Stimulated activated CD4-positive, alpha-beta T cell treated with anti-CD3 and anti-CD28 coated beads, Interleukin-4, amount 100 ng/mL, for 4 hours (primary cell): ENCODE results near the gene EP300.
"Not testable (repeated sequence)": the region's sequence is repeated elsewhere in the genome, so short reads cannot be mapped to it uniquely, and the experiment has no call there.

ENCODE experiments used
- DNase-seq, 2 experiments: peaks; one replicate each; pipeline ENCODE4 v3.0.0-alpha.2; 2020

EP300 gene

DNA sequence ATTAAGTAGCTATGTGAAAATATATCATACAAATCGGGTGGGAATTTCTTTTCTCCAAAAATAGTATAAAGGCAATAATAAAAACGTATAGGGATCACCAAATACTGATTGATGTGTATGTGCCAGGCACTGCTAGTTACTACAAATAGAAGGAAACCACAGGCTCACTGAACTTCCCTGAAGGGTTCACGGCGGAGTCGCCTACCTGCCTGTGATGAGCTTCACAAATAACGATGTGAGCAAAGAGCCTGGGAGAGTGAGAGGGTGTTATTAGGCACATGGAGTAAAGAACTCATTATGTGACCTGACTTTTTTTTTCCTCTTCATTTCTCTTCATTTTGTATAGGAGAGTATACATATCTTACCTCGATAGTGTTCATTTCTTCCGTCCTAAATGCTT, 76.8 kb downstream of the EP300 start:
- no peak for DNase-seq

DNA sequence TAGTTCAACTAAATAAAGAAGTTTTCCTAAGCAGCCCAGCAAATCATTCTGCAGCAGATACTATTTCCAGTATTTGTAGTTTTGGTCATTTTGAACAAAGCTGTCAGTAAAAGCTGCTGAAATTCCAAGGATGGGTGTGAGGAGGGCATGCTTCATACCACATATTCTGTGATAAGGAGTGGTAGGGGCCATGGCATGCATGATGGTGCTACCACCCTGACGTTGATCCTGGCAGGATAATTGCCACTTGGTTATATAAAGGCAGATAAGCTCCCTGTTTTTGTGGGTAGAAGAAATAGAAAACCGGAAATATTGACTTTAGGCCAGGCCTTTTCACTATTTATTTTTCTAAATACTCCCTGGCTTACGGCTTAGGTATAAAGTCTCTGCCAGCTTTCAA, 79.6 kb downstream of the EP300 start:
- no peak for DNase-seq

DNA sequence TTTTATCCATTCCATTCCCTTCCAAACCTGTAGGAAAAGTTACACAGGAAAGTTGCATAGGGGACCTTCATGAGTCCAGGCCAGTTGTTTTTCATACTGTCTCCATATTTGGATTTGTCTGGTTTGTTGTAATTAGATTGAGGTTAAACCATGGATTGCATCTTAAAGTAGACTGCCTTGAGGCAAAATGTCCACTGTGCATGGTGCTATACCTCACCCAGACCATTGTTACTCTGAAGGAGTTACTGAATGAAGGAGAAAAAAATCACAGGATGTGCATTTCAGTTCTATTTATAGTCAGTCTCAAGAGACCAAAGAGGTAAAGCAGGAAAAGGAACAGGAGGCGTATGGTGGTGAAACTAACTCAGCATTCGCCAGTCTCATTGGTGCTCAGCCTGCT, 83.2 kb downstream of the EP300 start:
- no peak for DNase-seq

DNA sequence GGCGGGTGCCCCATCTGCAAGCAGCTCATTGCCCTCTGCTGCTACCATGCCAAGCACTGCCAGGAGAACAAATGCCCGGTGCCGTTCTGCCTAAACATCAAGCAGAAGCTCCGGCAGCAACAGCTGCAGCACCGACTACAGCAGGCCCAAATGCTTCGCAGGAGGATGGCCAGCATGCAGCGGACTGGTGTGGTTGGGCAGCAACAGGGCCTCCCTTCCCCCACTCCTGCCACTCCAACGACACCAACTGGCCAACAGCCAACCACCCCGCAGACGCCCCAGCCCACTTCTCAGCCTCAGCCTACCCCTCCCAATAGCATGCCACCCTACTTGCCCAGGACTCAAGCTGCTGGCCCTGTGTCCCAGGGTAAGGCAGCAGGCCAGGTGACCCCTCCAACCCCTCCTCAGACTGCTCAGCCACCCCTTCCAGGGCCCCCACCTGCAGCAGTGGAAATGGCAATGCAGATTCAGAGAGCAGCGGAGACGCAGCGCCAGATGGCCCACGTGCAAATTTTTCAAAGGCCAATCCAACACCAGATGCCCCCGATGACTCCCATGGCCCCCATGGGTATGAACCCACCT, 84.7 kb downstream of the EP300 start:
- no peak for DNase-seq

DNA sequence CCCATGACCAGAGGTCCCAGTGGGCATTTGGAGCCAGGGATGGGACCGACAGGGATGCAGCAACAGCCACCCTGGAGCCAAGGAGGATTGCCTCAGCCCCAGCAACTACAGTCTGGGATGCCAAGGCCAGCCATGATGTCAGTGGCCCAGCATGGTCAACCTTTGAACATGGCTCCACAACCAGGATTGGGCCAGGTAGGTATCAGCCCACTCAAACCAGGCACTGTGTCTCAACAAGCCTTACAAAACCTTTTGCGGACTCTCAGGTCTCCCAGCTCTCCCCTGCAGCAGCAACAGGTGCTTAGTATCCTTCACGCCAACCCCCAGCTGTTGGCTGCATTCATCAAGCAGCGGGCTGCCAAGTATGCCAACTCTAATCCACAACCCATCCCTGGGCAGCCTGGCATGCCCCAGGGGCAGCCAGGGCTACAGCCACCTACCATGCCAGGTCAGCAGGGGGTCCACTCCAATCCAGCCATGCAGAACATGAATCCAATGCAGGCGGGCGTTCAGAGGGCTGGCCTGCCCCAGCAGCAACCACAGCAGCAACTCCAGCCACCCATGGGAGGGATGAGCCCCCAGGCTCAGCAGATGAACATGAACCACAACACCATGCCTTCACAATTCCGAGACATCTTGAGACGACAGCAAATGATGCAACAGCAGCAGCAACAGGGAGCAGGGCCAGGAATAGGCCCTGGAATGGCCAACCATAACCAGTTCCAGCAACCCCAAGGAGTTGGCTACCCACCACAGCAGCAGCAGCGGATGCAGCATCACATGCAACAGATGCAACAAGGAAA, 85.4 kb downstream of the EP300 start:
- DNase-seq, result no peak

DNA sequence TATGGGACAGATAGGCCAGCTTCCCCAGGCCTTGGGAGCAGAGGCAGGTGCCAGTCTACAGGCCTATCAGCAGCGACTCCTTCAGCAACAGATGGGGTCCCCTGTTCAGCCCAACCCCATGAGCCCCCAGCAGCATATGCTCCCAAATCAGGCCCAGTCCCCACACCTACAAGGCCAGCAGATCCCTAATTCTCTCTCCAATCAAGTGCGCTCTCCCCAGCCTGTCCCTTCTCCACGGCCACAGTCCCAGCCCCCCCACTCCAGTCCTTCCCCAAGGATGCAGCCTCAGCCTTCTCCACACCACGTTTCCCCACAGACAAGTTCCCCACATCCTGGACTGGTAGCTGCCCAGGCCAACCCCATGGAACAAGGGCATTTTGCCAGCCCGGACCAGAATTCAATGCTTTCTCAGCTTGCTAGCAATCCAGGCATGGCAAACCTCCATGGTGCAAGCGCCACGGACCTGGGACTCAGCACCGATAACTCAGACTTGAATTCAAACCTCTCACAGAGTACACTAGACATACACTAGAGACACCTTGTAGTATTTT, 86.1 kb downstream of the EP300 start:
- DNase-seq, result no peak

DNA sequence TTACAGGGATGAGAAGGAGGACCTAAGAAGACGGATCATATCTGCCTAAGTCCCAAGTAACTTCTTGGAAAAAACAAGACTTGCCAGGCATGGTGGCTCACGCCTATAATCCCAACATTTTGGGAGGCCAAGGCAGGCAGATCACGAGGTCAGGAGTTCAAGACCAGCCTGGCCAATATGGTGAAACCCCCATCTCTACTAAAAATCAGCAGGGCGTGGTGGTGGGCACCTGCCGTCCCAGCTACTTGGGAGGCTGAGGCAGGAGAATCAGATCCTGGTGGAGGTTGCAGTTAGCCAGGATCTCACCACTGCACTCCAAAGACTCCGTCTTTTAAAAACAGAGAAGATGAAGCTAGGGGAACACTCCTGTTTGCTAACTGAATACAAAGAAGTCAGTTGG, 88.0 kb downstream of the EP300 start:
- not testable (repeated sequence) for DNase-seq

DNA sequence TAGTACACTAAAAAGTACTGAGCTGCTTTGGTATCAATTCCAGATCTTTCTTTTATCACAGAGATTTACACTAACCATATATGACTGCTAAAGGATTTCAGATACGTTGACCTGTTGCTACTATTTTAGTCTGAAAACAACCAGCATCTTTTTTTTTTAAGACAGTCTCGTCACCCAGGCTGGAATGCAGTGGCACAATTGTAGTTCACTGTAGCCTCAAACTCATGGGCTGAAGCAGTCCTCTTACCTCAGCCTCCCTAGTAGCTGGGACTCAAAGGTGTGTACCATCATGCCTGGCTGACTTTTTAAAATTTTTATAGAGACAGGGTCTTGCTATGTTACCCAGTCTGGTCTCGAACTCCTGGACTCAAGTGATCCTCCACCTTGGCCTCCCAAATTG, 88.5 kb downstream of the EP300 start:
- no peak for DNase-seq

DNA sequence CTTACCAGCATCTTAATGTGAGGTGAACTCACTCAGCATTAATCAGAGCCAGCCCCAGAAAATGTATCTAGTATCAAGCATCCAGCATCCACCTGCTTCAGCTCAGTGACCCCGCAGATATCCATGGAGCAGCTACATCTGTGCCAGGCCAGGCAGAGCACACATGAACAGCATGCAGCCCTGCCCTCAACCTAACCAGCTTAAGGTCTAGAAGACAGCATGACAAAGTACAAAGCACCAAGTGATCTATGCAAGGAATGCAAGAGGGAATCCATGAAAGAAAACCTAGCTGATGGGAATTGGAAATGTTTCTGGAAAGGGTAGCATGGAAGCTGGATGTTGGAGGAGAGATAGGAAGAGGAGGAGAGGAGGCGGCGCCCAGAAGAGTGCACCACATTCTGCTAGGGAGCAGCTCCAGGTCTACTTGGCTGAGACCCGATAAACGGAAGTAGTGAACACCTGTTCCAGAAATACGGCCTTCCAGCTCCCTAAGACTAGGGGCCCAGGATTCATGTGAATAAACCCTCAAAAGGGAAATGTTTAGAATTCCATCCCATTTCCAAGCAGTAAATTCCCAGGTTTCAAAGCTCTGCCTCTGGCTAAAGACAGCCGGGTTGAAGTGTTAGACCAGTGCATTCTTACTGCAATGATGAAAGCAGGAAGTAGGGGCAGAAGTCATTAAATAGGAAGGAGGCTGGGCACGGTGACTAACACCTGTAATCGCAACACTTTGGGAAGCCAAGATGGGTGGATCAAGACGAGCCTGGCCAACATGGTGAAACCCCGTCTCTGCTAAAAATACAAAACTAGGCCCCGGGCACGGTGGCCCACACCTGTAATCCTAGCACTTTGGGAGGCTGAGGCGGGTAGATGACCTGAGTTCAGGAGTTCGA, 89.2 kb downstream of the EP300 start:
- DNase-seq, result no peak

DNA sequence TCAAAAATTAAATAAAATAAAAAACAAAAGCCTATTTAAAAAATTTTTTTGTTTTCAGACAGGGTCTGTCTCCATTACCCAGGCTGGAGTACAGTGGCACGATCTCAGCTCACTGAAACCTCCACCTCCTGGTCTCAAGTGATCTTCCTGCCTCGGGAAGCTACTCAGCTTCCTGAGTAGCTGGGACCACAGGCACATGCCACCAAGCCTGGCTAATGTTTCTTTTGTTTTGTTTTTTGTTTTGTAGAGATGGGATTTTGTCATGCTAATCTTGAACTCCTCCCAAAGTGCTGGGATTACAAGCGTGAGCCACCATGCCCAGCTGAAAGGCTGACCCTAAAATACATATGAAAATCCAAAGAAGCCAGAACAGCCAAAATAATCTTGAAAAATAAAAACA, 92.3 kb downstream of the EP300 start:
- DNase-seq, result no peak

DNA sequence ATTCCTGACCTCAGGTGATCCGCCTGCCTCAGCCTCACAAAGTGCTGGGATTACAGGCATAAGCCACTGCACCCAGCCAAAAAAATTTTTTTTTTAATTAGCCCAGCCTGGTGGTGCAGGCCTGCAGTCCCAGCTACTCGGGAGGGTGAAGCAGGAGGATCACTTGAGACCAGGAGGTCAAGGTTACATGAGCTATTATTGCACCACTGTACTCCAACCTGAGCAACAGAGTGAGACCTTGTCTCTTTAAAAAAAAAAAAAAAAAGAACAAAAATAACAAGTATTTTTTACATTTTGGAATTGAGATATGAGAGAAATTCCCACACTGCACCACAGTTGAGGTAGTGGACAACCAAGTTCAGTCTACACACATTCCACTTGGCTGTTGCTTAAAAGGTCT, 99.1 kb downstream of the EP300 start:
- no peak for DNase-seq

DNA sequence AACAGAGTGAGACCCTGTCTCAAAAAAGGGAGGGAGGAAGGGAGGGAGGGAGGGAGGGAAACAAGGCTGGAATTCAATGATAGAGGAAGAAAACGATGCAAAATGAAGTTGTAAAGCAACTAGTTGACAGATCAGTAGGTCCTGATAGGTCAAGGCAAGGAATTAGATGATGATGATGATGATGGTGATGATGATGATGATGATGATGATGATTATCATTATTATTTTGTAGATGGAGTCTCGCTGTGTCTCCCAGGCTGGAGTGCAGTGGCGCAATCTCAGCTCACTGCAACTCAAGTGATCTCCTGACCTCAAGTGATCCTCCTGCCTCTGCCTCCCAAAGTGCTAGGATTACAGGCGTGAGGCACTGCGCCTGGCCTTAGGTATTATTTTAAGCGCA, 101.4 kb downstream of the EP300 start:
- DNase-seq, result no peak

DNA sequence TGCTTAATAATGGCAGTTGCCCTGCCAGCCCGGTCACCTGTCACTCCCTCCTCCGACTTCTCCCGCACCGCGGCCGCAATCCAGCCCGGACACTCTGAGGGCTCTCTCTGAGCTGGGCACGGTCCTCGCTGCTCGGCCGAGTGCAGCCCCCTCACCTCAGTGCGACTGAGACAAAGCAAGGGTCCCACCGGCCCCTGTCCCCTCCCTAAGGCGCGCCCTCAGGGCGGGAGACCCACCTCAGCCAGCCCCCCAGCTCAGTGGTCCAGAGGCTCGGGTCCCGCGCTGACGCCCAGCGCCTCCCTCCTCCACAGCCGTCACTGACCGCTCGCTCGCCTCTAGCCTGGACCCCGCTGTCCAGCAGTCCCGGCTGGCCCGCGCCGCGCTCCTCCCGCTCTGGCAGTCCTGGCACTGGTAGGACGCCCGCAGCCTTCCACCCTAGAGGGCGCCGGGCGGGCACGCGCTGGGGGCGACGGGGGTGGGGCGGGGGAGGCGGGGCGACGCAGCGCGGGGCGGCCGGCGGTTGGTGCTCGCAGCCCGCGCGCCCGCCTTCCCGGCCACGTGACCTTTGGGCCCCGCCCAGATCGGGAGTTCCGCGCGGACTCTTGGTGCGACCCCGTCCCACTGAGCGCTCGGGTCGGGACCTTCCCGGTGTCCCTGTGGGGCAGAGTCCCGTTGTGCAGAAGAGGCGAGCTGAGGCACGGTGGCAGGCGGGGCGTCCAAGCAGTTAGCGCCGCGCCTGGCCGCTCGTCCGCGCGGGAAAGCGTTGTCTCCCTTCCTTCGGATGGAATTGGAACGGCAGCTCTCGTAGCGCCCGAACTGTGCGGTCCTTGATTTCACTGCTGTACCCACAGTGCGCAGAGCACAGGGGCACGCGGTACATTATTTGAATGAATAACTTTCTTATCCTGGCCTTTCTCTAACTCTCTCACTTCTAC, 104.9 kb downstream of the EP300 start:
- DNase-seq, result peak; percentile 77 to 86

DNA sequence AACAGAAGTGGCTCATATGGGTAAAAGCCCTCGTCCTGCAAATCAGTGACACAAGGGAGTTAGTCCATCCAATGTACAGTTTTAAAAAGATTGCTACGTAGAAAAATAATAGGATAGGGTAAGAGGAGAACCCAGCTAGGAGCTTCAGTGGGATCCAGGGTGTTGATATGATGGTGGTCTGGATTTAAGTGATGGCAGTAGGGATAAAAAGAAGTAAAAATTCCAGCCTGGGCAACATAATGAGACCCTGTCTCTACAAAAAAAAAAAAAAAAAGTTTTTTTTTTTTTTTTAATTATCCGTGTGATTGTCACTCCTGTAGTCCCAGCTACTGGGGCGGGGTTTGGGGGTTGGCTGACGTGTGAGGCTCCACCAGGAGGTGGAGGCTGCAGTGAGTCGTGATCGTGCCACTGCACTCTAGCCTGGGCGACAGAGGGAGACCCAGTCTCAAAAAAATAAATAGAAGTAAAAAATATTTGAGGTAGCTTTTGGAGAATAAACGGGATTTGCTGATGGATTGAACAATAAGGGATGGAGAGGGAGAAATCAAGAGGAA, 105.7 kb downstream of the EP300 start:
- DNase-seq, result peak; percentile 48 to 62

DNA sequence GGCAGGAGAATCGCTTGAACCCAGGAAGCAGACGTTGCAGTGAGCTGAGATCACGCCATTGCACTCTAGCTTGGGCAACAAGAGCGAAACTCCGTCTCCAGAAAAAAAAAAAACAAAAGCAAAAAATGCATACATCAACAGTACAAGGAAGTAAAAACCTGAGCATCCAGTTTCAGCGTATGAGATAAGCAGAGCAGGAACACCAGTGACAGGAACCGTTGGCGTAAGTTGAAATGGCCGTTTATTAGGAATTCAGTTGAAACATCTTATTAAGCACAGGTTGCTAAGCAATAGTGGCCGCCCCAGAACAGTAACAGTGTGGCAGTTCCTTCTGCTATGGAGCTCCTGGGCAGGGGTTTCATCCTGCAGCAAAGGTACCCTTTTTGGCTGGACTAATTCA, 108.7 kb downstream of the EP300 start:
- DNase-seq, result no peak

DNA sequence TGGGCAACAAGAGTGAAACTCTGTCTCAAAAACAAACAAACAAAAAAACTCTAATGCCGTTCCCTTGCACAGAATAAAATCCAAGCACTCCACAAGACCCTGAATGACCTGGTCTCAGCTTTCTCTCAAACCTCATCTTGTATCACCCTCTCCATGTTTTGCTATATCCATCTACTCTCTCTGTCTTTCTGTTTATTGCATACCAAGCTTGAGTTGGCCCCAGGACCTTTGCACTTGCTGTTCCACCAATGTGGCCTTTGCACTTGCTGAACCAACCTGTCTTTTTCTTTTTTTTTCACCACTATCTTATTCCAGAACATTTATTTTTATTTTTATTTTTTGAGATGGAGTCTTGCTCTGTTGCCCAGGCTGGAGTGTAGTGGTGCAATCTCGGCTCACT, 110.7 kb downstream of the EP300 start:
- DNase-seq, result no peak

DNA sequence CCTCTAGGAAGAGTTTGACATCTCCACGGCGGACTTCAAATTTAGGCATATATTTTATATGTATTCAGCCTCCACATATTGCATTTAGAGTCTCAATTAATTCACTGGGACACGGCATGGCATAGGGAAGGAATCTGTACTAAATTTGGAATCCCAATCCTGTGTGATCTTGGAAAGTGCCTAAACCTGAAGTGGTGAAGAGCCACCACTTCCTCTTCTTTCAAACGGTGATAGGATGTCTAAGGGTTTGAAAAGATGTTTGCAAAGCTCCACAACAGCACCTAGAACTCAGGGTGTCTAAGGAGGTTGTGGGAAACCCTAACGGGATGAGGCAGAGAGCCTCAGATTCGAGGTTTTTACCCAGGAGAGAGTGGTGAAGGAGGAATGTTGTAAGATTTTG, 111.7 kb downstream of the EP300 start:
- no peak for DNase-seq

DNA sequence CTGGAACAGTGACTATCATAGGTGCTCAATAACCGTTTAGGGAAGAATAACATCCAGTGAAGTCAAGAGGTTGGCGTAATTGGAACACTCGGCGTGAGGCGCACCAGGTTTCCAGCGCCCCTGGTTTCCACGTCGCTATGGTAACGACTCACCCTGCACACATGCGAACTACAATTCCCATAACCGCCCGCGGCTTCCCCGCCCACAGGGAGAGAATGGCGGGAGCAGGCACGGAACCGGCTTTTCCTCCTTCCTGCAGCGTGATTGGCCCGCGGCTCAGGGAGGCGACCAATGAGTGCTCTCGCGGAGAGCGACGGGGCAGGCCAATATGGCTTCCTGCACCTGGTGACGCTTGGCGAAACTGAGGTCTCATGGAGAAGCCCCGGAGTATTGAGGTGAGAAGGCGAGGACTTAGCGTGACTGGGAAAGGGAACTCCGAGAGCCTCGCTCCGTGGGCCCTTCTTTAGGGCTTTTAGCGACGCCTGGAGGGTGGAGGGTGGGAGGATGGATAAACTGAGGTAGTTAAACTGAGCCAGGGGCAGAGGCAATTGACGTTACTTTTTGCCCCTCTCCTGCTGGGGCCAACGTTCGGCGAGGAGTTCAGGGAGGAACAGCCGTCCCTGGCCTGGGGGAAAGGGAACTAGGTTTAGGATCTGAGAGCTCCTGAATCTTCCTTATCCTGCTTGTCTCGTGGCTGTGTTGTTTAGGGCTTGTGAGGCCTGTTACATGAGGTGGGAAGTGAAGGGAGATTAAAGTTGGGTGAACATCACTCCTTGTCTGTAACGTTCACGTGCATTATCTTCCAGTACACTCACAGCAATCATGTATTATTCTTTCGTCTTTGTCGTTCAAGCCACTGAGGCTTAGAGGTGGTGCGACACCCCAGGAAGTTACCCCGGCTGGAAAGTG, 112.9 kb downstream of the EP300 start, which contains the start of gene L3MBTL2:
TSS of gene L3MBTL2 (plus strand) at position 321 of the 909 bp plus-strand sequence. CDS start at position 372, 51 bp downstream.
- peak; percentile 96 to 99 for DNase-seq

DNA sequence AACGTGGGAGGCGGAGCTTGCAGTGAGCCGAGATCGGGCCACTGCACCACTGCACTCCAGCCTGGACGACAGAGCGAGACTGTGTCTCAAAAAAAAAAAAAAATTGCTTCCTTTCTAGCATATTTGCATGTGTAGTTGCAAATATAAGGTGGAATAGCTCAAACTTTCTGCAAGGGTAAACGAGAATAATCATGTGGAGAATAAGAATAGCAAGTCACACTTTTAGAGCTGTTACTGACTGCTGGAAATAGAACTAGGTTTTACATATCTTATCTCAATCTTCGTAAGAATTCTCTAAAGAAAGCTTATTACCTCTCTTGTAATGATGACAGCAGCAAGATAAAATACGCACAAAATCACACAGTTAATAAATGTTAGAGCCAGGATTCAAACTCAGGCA, 114.3 kb downstream of the EP300 start:
- DNase-seq, result no peak

DNA sequence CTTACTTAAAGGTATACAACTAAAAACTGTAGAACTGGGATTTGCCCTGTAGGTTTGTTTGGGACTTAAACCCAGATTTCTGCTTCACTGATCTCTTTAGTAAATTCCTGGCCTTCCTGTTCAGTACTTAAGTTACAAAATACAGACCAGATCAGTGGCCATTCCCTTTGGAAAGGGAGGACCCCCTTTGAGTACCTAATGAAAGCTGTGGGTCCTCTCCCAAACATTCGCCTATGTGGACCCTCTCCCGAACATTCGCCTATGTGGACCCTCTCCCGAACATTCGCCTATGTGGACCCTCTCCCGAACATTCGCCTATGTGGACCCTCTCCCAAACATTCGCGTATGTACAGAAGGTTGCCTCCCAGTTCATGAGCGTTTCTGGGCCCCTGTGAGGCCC, 123.0 kb downstream of the EP300 start:
- DNase-seq, result no peak

DNA sequence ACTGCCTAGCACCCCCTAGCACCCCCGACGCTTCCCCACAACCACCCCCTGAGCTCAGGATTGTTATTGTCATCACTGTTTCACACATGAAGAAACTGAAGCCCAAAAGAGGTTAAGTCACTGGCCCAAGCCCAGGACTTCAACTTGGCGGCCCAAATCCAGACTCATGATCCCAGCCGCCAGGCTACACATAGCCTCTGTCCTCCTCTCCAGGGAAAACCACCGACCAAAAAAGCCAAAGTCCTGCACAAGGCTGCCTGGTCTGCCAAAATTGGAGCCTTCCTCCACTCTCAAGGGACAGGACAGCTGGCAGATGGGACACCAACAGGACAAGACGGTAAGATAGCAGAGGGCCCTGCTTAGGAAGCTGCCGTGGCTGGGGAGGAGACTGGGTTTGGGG, 123.5 kb downstream of the EP300 start:
- DNase-seq, result no peak
